Adrenal gland (tissue), 12 donors: Measurements from ENCODE around the gene TRAFD1. TPM values are rescaled to one million over a fixed set of nuclear protein-coding genes. Genes with fewer than 3 reads are reported as not detected.

ENCODE experiments used
- DNase-seq, 7 donors: peaks; one replicate each; pipeline ENCODE4 v3.0.0-alpha.2; 2019 to 2020
- H3K27ac ChIP-seq, 5 donors: fragments of 200-600 bp; sonication (generic) in 4 of 5; 1 replicate in 3 of 5; 2 replicates in 2 of 5; pipeline versions ENCODE4 v1.5.1 to v1.8.0; 2016 to 2020; ENCODE audit warnings: mild to moderate bottlenecking in 1 of 5
- H3K27me3 ChIP-seq: fragments of 200-600 bp; 2 replicates; pipeline ENCODE4 v1.8.0; 2021
- H3K36me3 ChIP-seq, 2 donors: fragments of 200-600 bp; replicated peaks in 1 of 2; 1 replicate in 1 of 2; 2 replicates in 1 of 2; pipeline versions ENCODE4 v1.5.1 to v1.8.0; 2018 to 2022
- H3K4me1 ChIP-seq, 2 donors: fragments of 200-600 bp; replicated peaks in 1 of 2; 1 replicate in 1 of 2; 2 replicates in 1 of 2; pipeline versions ENCODE4 v1.5.1 to v1.8.0; 2018 to 2021
- H3K4me3 ChIP-seq, 4 donors: fragments of 200-600 bp; sonication (generic) in 3 of 4; one replicate each; pipeline ENCODE4 v1.5.1; 2016 to 2018
- H3K9me3 ChIP-seq, 3 donors: fragments of 200-600 bp; sonication (generic) in 1 of 3; replicated peaks in 1 of 3; 1 replicate in 2 of 3; 2 replicates in 1 of 3; pipeline versions ENCODE4 v1.5.1 to v1.8.0; 2016 to 2021
- POLR2A ChIP-seq, 2 donors: fragments of 450-650 bp; IDR thresholded peaks; one replicate each; pipeline ENCODE4 v1.6.1; 2017; ENCODE audit warnings: antibody characterized with exemption in 2 of 2, mild to moderate bottlenecking in 2 of 2, moderate library complexity in 1 of 2
- WGBS, 4 donors: extraction: QIAGEN DNeasy Blood & Tissue Kit in 2 of 4; methylation state at CpG; one replicate each; pipeline versions ENCODE4 v1.1.5 to v1.1.7; 2013 to 2017; 5-methylcytosine and 5-hydroxymethylcytosine counted together
- intact Hi-C, 2 donors: fragments of 100-400 bp; cut with DNase I; formaldehyde crosslinking; loops; one replicate each; pipeline versions ENCODE4 v1.14.1 to v1.15.0; 2022 to 2023
- polyA plus RNA-seq, 3 donors: library from polyadenylated mRNA; stranded (reverse); fragments of 200-250 nt in 2 of 3; fragments of 350-450 nt in 1 of 3; fragmentation: Illumina TruSeq in 1 of 3; extraction: RNeasy Lipid Tissue Mini Kit (QIAGEN cat#74804) in 1 of 3; gene quantifications; one replicate each; pipeline ENCODE4 v1.2.3, GENCODE V29; 2013 to 2014
- total RNA-seq, 9 donors: library from RNA; depleted of rRNA in 4 of 9; stranded (reverse); fragments of >200 nt in 4 of 9; fragments of 120-200 nt in 1 of 9; fragmentation: NEBNext Ultra II Directional in 1 of 9; extraction: Animal tissue kit (Norgen Biotek cat#: 25700) in 1 of 9; gene quantifications; one replicate each; pipeline versions ENCODE4 v1.1.0 to v1.2.4, GENCODE V29; 2013 to 2023
- TF ChIP-seq, protein P1 (sequence below), 6 experiments: fragments of 450-650 bp in 4 of 6; fragments of 200-600 bp in 2 of 6; sonication (generic) in 1 of 6; IDR thresholded peaks; 1 replicate in 5 of 6; 2 replicates in 1 of 6; pipeline versions ENCODE4 v1.5.1 to v1.8.0; 2016 to 2021; ENCODE audit warnings: antibody characterized with exemption in 6 of 6, mild to moderate bottlenecking in 2 of 6, moderate library complexity in 1 of 6
- donor health status: healthy with polysubstance abuse.
- donor health status: Bipolar disorder and iron deficiency.
- donor health status: DM: yes; HTN: yes; CAD: no.
- donor health status: DM: no; HTN: no; CAD: no.
- donor health status: DM: no; HTN: no; CAD: no.
- donor health status: DM: yes; HTN: yes; CAD: no.

Gene TRAFD1
- total and polyA plus RNA-seq, 12 donors, result 11.4 to 45.9 (median 28.3) TPM

DNA sequence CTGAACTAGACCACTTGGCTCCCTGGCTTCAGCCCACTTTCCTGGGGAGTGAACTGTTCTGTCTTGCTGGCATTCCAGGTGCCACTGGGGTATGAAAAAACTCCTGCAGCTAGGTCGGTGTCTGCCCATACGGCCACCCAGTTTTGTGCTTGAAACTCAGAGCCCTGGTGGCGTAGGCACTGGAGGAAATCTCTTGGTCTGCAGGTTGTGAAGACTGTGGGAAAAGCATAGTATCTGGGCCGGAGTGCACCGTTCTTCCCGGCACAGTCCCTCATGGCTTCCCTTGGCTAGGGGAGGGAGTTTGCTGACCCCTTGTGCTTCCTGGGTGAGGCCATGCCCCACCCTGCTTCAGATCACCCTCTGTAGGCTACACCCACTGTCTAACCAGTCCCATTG, 33.8 kb downstream of the TRAFD1 start:
- WGBS, 4 donors, result 96 to 100% (median 98%) methylated on average over 2 to 6 of the region's 6 CpGs
- H3K9me3 ChIP-seq, result no peaks in the 10 kb centered on the region
- intact Hi-C loops, result no loop called here
- H3K27ac ChIP-seq, result no peak overlapping the region
- no peaks in the 10 kb centered on the region for H3K4me1 ChIP-seq
- DNase-seq, result no peak
- H3K36me3 ChIP-seq, result peaks cover 0 to 39% of the 10 kb centered on the region in 2 donors
- no peak for TF ChIP-seq POLR2A (IDR thresholded peaks at IDR 0.05)
- TF ChIP-seq, protein P1, sequence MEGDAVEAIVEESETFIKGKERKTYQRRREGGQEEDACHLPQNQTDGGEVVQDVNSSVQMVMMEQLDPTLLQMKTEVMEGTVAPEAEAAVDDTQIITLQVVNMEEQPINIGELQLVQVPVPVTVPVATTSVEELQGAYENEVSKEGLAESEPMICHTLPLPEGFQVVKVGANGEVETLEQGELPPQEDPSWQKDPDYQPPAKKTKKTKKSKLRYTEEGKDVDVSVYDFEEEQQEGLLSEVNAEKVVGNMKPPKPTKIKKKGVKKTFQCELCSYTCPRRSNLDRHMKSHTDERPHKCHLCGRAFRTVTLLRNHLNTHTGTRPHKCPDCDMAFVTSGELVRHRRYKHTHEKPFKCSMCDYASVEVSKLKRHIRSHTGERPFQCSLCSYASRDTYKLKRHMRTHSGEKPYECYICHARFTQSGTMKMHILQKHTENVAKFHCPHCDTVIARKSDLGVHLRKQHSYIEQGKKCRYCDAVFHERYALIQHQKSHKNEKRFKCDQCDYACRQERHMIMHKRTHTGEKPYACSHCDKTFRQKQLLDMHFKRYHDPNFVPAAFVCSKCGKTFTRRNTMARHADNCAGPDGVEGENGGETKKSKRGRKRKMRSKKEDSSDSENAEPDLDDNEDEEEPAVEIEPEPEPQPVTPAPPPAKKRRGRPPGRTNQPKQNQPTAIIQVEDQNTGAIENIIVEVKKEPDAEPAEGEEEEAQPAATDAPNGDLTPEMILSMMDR (IDR thresholded peaks at IDR 0.05), result no peak
- H3K4me3 ChIP-seq, result no peak overlapping the region
- H3K27me3 ChIP-seq, result no peaks in the 10 kb centered on the region

DNA sequence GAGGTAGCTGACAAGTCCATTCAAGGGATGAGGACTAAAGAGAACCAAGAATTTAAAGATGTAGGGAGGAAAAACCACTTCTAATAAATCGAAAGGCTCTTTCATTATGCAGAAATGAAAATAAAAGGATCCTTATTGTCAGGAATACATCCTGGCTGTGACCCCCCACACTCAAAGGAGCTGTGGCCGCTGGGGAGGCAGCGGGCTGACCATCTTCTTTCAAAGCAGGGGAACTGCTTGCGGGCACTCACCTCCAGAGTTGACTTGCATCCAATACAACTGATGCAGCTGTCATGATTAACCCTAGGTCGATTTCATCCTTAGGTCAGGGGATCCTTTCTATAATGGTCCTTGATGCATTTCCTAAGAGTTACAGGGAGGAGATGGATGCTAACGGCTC, 35.3 kb downstream of the TRAFD1 start:
- H3K27ac ChIP-seq, result no peak overlapping the region
- H3K36me3 ChIP-seq, result peaks cover 0 to 39% of the 10 kb centered on the region in 2 donors
- no peak overlapping the region for H3K4me3 ChIP-seq
- WGBS, 4 donors, result 91 to 95% (median 94%) methylated on average over 6 of the region's 6 CpGs
- no peak for DNase-seq
- intact Hi-C loops, result no loop called here
- no peak for TF ChIP-seq POLR2A (IDR thresholded peaks at IDR 0.05)
- TF ChIP-seq, protein P1 (IDR thresholded peaks at IDR 0.05), result no peak
- H3K9me3 ChIP-seq, result no peaks in the 10 kb centered on the region
- H3K4me1 ChIP-seq, result no peaks in the 10 kb centered on the region
- H3K27me3 ChIP-seq, result no peaks in the 10 kb centered on the region

GRCh38 chr12:112161711-112162110, 36.4 kb downstream of the TRAFD1 start:
- TF ChIP-seq, protein P1 (IDR thresholded peaks at IDR 0.05), result no peak
- peaks cover 0 to 39% of the 10 kb centered on the region in 2 donors for H3K36me3 ChIP-seq
- H3K4me3 ChIP-seq, result no peak overlapping the region
- no peaks in the 10 kb centered on the region for H3K4me1 ChIP-seq
- DNase-seq, result no peak
- no peaks in the 10 kb centered on the region for H3K27me3 ChIP-seq
- intact Hi-C loops, result no loop called here
- H3K9me3 ChIP-seq, result no peaks in the 10 kb centered on the region
- 87 to 93% (median 92%) methylated on average over 9 of the region's 9 CpGs for WGBS, 4 donors
- no peak overlapping the region for H3K27ac ChIP-seq

DNA sequence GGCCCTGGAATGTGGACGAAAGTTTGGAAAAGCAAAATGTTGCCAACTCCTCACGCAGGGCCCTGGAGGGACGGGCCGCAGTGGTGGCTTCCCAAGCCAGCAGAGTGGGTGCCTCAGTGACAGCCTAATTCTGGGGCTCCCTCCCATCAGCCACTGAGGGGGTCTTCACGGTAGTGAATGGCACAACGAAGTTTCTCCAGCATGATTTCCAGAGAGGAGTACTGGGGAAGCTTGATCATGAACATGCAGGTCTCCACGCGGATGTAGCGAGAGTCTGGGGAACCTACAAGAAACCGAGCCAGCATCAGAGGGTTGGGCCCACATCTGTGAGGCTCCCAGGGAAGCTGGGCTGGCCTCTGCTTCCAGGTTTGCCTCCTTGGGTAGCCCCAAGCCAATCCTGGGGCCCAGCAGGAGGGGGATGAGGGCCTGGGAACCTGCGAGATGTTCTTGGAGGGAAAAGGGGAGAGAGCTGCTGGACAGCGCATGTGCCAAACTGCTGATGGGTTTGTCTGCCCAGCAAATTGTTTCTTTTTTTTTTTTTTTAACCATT, 37.0 kb downstream of the TRAFD1 start:
- TF ChIP-seq, protein P1 (IDR thresholded peaks at IDR 0.05), result no peak
- no peak for TF ChIP-seq POLR2A (IDR thresholded peaks at IDR 0.05)
- no peak for DNase-seq
- H3K4me3 ChIP-seq, result no peak overlapping the region
- no peaks in the 10 kb centered on the region for H3K4me1 ChIP-seq
- H3K36me3 ChIP-seq, result peaks cover 0 to 39% of the 10 kb centered on the region in 2 donors
- 92 to 99% (median 96%) methylated on average over 9 to 12 of the region's 12 CpGs for WGBS, 4 donors
- H3K27me3 ChIP-seq, result no peaks in the 10 kb centered on the region
- intact Hi-C loops, result no loop called here
- H3K27ac ChIP-seq, result no peak overlapping the region
- no peaks in the 10 kb centered on the region for H3K9me3 ChIP-seq
